ENCODE data around the gene DEF6.

The DEF6 gene

GRCh38 chr6:35297601-35298481, at the start of gene DEF6:
Gene DEF6 (plus strand): TSS chr6:35297818. CDS start chr6:35297857, 39 bp downstream.
- peak; percentile 26 for DNase-seq

GRCh38 chr6:35248300-35248699, 49.3 kb upstream of the DEF6 start:
- no peak for DNase-seq

- DNase-seq = no peak
Observed at GRCh38 chr6:35248965-35249364, 48.7 kb upstream of the DEF6 start.

GRCh38 chr6:35251949-35252348, 45.7 kb upstream of the DEF6 start:
- no peak for DNase-seq

- DNase-seq = no peak
Observed at GRCh38 chr6:35253249-35253648, 44.4 kb upstream of the DEF6 start.

GRCh38 chr6:35258336-35258735, 39.3 kb upstream of the DEF6 start:
- DNase-seq = no peak

- DNase-seq = no peak
Observed at GRCh38 chr6:35258858-35259193, 38.8 kb upstream of the DEF6 start.

- peak; percentile 98 for DNase-seq
Observed at GRCh38 chr6:35259194-35259947, 38.2 kb upstream of the DEF6 start, which contains the start of gene ZNF76. Gene ZNF76 (plus strand): TSS chr6:35259735. CDS start chr6:35281152, 21,417 bp downstream.

- DNase-seq = peak; percentile 43
Observed at GRCh38 chr6:35259948-35260590, 37.5 kb upstream of the DEF6 start.

- no peak for DNase-seq
Observed at GRCh38 chr6:35260591-35261570, 36.7 kb upstream of the DEF6 start.

GRCh38 chr6:35262596-35262995, 35.0 kb upstream of the DEF6 start:
- no peak for DNase-seq

GRCh38 chr6:35264550-35265274, 32.9 kb upstream of the DEF6 start:
- DNase-seq = no peak

- no peak for DNase-seq
Observed at GRCh38 chr6:35265523-35265922, 32.1 kb upstream of the DEF6 start.

GRCh38 chr6:35267446-35267845, 30.2 kb upstream of the DEF6 start:
- DNase-seq = no peak

- no peak for DNase-seq
Observed at GRCh38 chr6:35267897-35268296, 29.7 kb upstream of the DEF6 start.

- DNase-seq = no peak
Observed at GRCh38 chr6:35272005-35272404, 25.6 kb upstream of the DEF6 start.

GRCh38 chr6:35273822-35274559, 23.6 kb upstream of the DEF6 start:
- DNase-seq = no peak

GRCh38 chr6:35275744-35276260, 21.8 kb upstream of the DEF6 start:
- DNase-seq = no peak

GRCh38 chr6:35278708-35279107, 18.9 kb upstream of the DEF6 start:
- DNase-seq = no peak

GRCh38 chr6:35280903-35281302, 16.7 kb upstream of the DEF6 start:
- no peak for DNase-seq

- DNase-seq = no peak
Observed at GRCh38 chr6:35282472-35282871, 15.1 kb upstream of the DEF6 start.
